ENCODE results near the gene LPCAT1. TPM values are rescaled to one million over a fixed set of nuclear protein-coding genes. Genes with fewer than 3 reads are reported as not detected.
"Not testable (repeated sequence)": the region's sequence is repeated elsewhere in the genome, so short reads cannot be mapped to it uniquely, and the experiment has no call there.

LPCAT1 gene
- total RNA-seq, 5 donors from 2014 or later (not counting 1 experiment from before 2014, with no cell fraction given), result 27.9 to 57.7 (median 50.3) TPM

GRCh38 chr5:1476967-1477310, 46.8 kb downstream of the LPCAT1 start:
- Histone ChIP-seq H3K27me3 (replicated peaks in 1 of 2; ENCODE audit: control insufficient read depth in 2 of 2, extremely low read depth in 1 of 2, insufficient read depth in 2 of 2, low read length in 1 of 2) (no peaks in the 10 kb centered on the region), H3K4me3 (ENCODE audit: control insufficient read depth in 1 of 2, extremely low read depth in 1 of 2, low read length in 1 of 2) (no peak overlapping the region), H3K36me3 (ENCODE audit: control insufficient read depth in 2 of 2, extremely low read depth in 1 of 2, insufficient read depth in 1 of 2, low read length in 1 of 2) (peaks cover 31 to 68% of the 10 kb centered on the region in 2 donors), H3K9me3 (no peaks in the 10 kb centered on the region), H3K27ac (ENCODE audit: low read length) (no peak overlapping the region), H3K4me1 (ENCODE audit: control insufficient read depth in 1 of 2, extremely low read depth in 1 of 2, insufficient read depth in 2 of 2, low read length in 2 of 2) (peaks cover 0 to 10% of the 10 kb centered on the region in 2 experiments)
- H3K27me3 Mint-ChIP-seq, result no peaks in the 10 kb centered on the region
- DNase-seq, result no peak
- no peak for ATAC-seq (replicated peaks in 1 of 4)
- no peak overlapping the region for H3K4me3 Mint-ChIP-seq
- ChIA-PET CTCF (no interaction called here), POLR2A (no interaction called here)
- H3K4me1 Mint-ChIP-seq, result peaks cover 6 to 10% (median 7%) of the 10 kb centered on the region in 3 donors
- H3K27ac Mint-ChIP-seq, result no peak overlapping the region
- H3K9me3 Mint-ChIP-seq, result no peaks in the 10 kb centered on the region
- peaks cover 28% of the 10 kb centered on the region for H3K36me3 Mint-ChIP-seq
- 96% methylated on average over 10 of the region's 11 CpGs for WGBS (ENCODE audit: insufficient coverage)

- Histone ChIP-seq H3K36me3 (ENCODE audit: control insufficient read depth in 2 of 2, extremely low read depth in 1 of 2, insufficient read depth in 1 of 2, low read length in 1 of 2) (peaks cover 31 to 67% of the 10 kb centered on the region in 2 donors), H3K4me3 (ENCODE audit: control insufficient read depth in 1 of 2, extremely low read depth in 1 of 2, low read length in 1 of 2) (no peak overlapping the region), H3K9me3 (no peaks in the 10 kb centered on the region), H3K4me1 (ENCODE audit: control insufficient read depth in 1 of 2, extremely low read depth in 1 of 2, insufficient read depth in 2 of 2, low read length in 2 of 2) (peaks cover 0 to 10% of the 10 kb centered on the region in 2 experiments), H3K27ac (ENCODE audit: low read length) (no peak overlapping the region), H3K27me3 (replicated peaks in 1 of 2; ENCODE audit: control insufficient read depth in 2 of 2, extremely low read depth in 1 of 2, insufficient read depth in 2 of 2, low read length in 1 of 2) (no peaks in the 10 kb centered on the region)
- Mint-ChIP-seq H3K27me3 (no peaks in the 10 kb centered on the region), H3K9me3 (no peaks in the 10 kb centered on the region), H3K36me3 (peaks cover 31% of the 10 kb centered on the region), H3K27ac (no peak overlapping the region), H3K4me1 (peaks cover 2 to 10% (median 7%) of the 10 kb centered on the region in 3 donors), H3K4me3 (no peak overlapping the region)
- CTCF ChIA-PET, result no interaction called here
- DNase-seq, result peak in 1 of 35 experiments; percentile 23
- 96% methylated on average over 17 of the region's 28 CpGs for WGBS (ENCODE audit: insufficient coverage)
- no peak for ATAC-seq (replicated peaks in 1 of 4)
- POLR2A ChIA-PET, result no interaction called here
These were observed 47.4 kb downstream of the LPCAT1 start for GRCh38 chr5:1476181-1476966.

- ATAC-seq (replicated peaks in 1 of 4); H3K4me1 Mint-ChIP-seq; H3K4me3 ChIP-seq (ENCODE audit: control insufficient read depth in 1 of 2, extremely low read depth in 1 of 2, low read length in 1 of 2); CTCF ChIA-PET; H3K9me3 ChIP-seq; H3K4me1 ChIP-seq (ENCODE audit: control insufficient read depth in 1 of 2, extremely low read depth in 1 of 2, insufficient read depth in 2 of 2, low read length in 2 of 2); H3K27me3 ChIP-seq (replicated peaks in 1 of 2; ENCODE audit: control insufficient read depth in 2 of 2, extremely low read depth in 1 of 2, insufficient read depth in 2 of 2, low read length in 1 of 2); POLR2A ChIA-PET; H3K27ac ChIP-seq (ENCODE audit: low read length); H3K27me3 Mint-ChIP-seq; H3K4me3 Mint-ChIP-seq; H3K9me3 Mint-ChIP-seq; H3K27ac Mint-ChIP-seq: not testable (repeated sequence)
- H3K36me3 ChIP-seq (ENCODE audit: control insufficient read depth in 2 of 2, extremely low read depth in 1 of 2, insufficient read depth in 1 of 2, low read length in 1 of 2), result peaks cover 37 to 75% of the 10 kb centered on the region in 2 donors
- WGBS (ENCODE audit: insufficient coverage), result 92% methylated on average over 14 of the region's 17 CpGs
- DNase-seq, result peak in 1 of 35 experiments; percentile 14
- H3K36me3 Mint-ChIP-seq, result peaks cover 31% of the 10 kb centered on the region
These were observed 48.2 kb downstream of the LPCAT1 start for GRCh38 chr5:1475544-1475900.

GRCh38 chr5:1474866-1475543, 48.8 kb downstream of the LPCAT1 start:
- H3K27ac Mint-ChIP-seq, result no peak overlapping the region
- peaks cover 31% of the 10 kb centered on the region for H3K36me3 Mint-ChIP-seq
- Histone ChIP-seq H3K4me3 (ENCODE audit: control insufficient read depth in 1 of 2, extremely low read depth in 1 of 2, low read length in 1 of 2) (no peak overlapping the region), H3K4me1 (ENCODE audit: control insufficient read depth in 1 of 2, extremely low read depth in 1 of 2, insufficient read depth in 2 of 2, low read length in 2 of 2) (peaks cover 0 to 7% of the 10 kb centered on the region in 2 experiments), H3K9me3 (no peaks in the 10 kb centered on the region), H3K27ac (ENCODE audit: low read length) (no peak overlapping the region), H3K36me3 (ENCODE audit: control insufficient read depth in 2 of 2, extremely low read depth in 1 of 2, insufficient read depth in 1 of 2, low read length in 1 of 2) (peaks cover 38 to 78% of the 10 kb centered on the region in 2 donors), H3K27me3 (replicated peaks in 1 of 2; ENCODE audit: control insufficient read depth in 2 of 2, extremely low read depth in 1 of 2, insufficient read depth in 2 of 2, low read length in 1 of 2) (no peaks in the 10 kb centered on the region)
- no peaks in the 10 kb centered on the region for H3K27me3 Mint-ChIP-seq
- no peak overlapping the region for H3K4me3 Mint-ChIP-seq
- 92% methylated on average over 24 of the region's 24 CpGs for WGBS (ENCODE audit: insufficient coverage)
- no peaks in the 10 kb centered on the region for H3K9me3 Mint-ChIP-seq
- ChIA-PET CTCF (no interaction called here), POLR2A (interaction anchor here in 1 of 2 donors (0.6 kb wide), 1 partner anchor 207 kb away, joined by 4 read pairs; no protein-coding TSS in a partner anchor)
- H3K4me1 Mint-ChIP-seq, result peaks cover 0 to 4% (median 3%) of the 10 kb centered on the region in 3 donors
- ATAC-seq (replicated peaks in 1 of 4) (no peak), DNase-seq (peak in 1 of 35 experiments; percentile 19)

- 97% methylated on average over 16 of the region's 21 CpGs for WGBS (ENCODE audit: insufficient coverage)
- Histone ChIP-seq H3K27me3 (replicated peaks in 1 of 2; ENCODE audit: control insufficient read depth in 2 of 2, extremely low read depth in 1 of 2, insufficient read depth in 2 of 2, low read length in 1 of 2) (no peaks in the 10 kb centered on the region), H3K36me3 (ENCODE audit: control insufficient read depth in 2 of 2, extremely low read depth in 1 of 2, insufficient read depth in 1 of 2, low read length in 1 of 2) (peaks cover 42 to 78% of the 10 kb centered on the region in 2 donors), H3K9me3 (no peaks in the 10 kb centered on the region), H3K4me1 (ENCODE audit: control insufficient read depth in 1 of 2, extremely low read depth in 1 of 2, insufficient read depth in 2 of 2, low read length in 2 of 2) (peaks cover 0 to under 1% of the 10 kb centered on the region in 2 experiments), H3K27ac (ENCODE audit: low read length) (no peak overlapping the region), H3K4me3 (ENCODE audit: control insufficient read depth in 1 of 2, extremely low read depth in 1 of 2, low read length in 1 of 2) (no peak overlapping the region)
- no peaks in the 10 kb centered on the region for H3K4me1 Mint-ChIP-seq
- H3K27ac Mint-ChIP-seq, result no peak overlapping the region
- ChIA-PET CTCF (no interaction called here), POLR2A (no interaction called here)
- no peaks in the 10 kb centered on the region for H3K9me3 Mint-ChIP-seq
- DNase-seq, result peak in 1 of 35 experiments; percentile 4
- no peak for ATAC-seq (replicated peaks in 1 of 4)
- no peak overlapping the region for H3K4me3 Mint-ChIP-seq
- H3K27me3 Mint-ChIP-seq, result no peaks in the 10 kb centered on the region
- H3K36me3 Mint-ChIP-seq, result peaks cover 31% of the 10 kb centered on the region
These were observed 49.4 kb downstream of the LPCAT1 start for GRCh38 chr5:1474183-1474839.

GRCh38 chr5:1473746-1474145, 50.0 kb downstream of the LPCAT1 start:
- ChIA-PET CTCF (no interaction called here), POLR2A (no interaction called here)
- Histone ChIP-seq H3K27me3 (replicated peaks in 1 of 2; ENCODE audit: control insufficient read depth in 2 of 2, extremely low read depth in 1 of 2, insufficient read depth in 2 of 2, low read length in 1 of 2) (no peaks in the 10 kb centered on the region), H3K36me3 (ENCODE audit: control insufficient read depth in 2 of 2, extremely low read depth in 1 of 2, insufficient read depth in 1 of 2, low read length in 1 of 2) (peaks cover 37 to 73% of the 10 kb centered on the region in 2 donors), H3K9me3 (no peaks in the 10 kb centered on the region), H3K27ac (ENCODE audit: low read length) (no peak overlapping the region), H3K4me3 (ENCODE audit: control insufficient read depth in 1 of 2, extremely low read depth in 1 of 2, low read length in 1 of 2) (no peak overlapping the region), H3K4me1 (ENCODE audit: control insufficient read depth in 1 of 2, extremely low read depth in 1 of 2, insufficient read depth in 2 of 2, low read length in 2 of 2) (no peaks in the 10 kb centered on the region)
- no peak overlapping the region for H3K27ac Mint-ChIP-seq
- no peak for ATAC-seq (replicated peaks in 1 of 4)
- no peak overlapping the region for H3K4me3 Mint-ChIP-seq
- WGBS (ENCODE audit: insufficient coverage), result 98% methylated on average over 8 of the region's 12 CpGs
- H3K4me1 Mint-ChIP-seq, result no peaks in the 10 kb centered on the region
- no peak for DNase-seq
- H3K27me3 Mint-ChIP-seq, result no peaks in the 10 kb centered on the region
- H3K36me3 Mint-ChIP-seq, result peaks cover 31% of the 10 kb centered on the region
- H3K9me3 Mint-ChIP-seq, result no peaks in the 10 kb centered on the region

All from T-cell (primary cell).